ENCODE data around the gene DPEP2. TPM values are rescaled to one million over a fixed set of nuclear protein-coding genes. Genes with fewer than 3 reads are reported as not detected.

The DPEP2 gene
- total and polyA plus RNA-seq, 2 of the 13 experiments (the other 11 are each of a cell fraction or from before 2014, with no cell fraction given) = 0.18 TPM; not detected in 1

GRCh38 chr16:67939507-67940445, 59.5 kb downstream of the DPEP2 start (continued):
- TF ChIP-seq ZBTB40 (IDR thresholded peaks at IDR 0.05) (no peak), ZBTB40 (CRISPR knock-in tag; IDR thresholded peaks at IDR 0.05) (0 out of 2 replicates have a peak, but pooled peaks have one; percentile 50), ZNF761 (CRISPR knock-in tag; conservative IDR thresholded peaks at IDR 0.05) (no peak), JARID2 (CRISPR knock-in tag; IDR thresholded peaks at IDR 0.05; ENCODE audit: insufficient replicate concordance) (no peak), CREB3 (CRISPR knock-in tag; IDR thresholded peaks at IDR 0.05) (no peak), ZFP1 (CRISPR knock-in tag; IDR thresholded peaks at IDR 0.05) (no peak), ZMYM4 (CRISPR knock-in tag; IDR thresholded peaks at IDR 0.05) (no peak), ZHX1 (CRISPR knock-in tag; IDR thresholded peaks at IDR 0.05; ENCODE audit: low read depth) (0 out of 2 replicates have a peak, but pooled peaks have one; percentile 29), AKAP8 (CRISPR knock-in tag; IDR thresholded peaks at IDR 0.05) (peak; percentile 87), ZNF232 (CRISPR knock-in tag; IDR thresholded peaks at IDR 0.05; ENCODE audit: borderline replicate concordance) (no peak), TFDP1 (CRISPR knock-in tag; IDR thresholded peaks at IDR 0.05; ENCODE audit: borderline replicate concordance) (no peak), TFE3 (CRISPR knock-in tag; IDR thresholded peaks at IDR 0.05) (no peak)

Measured in HepG2 (cell line).